Activated naive CD4-positive, alpha-beta T cell treated with anti-CD3 and anti-CD28 coated beads, Interleukin-2, amount 50 U/mL, for 72 hours (primary cell): ENCODE data around the gene USP22. TPM values are rescaled to one million over a fixed set of nuclear protein-coding genes. Genes with fewer than 3 reads are reported as not detected.

Experiments
- ATAC-seq, 2 donors: fragments of 150-1000 bp; cut with Tn5 transposase; 2 replicates each; pipeline ENCODE4 v1.10.0; 2021; ENCODE audit warnings: mild to moderate bottlenecking in 2 of 2, moderate library complexity in 2 of 2
- DNase-seq, 2 donors: peaks; one replicate each; pipeline ENCODE4 v3.0.0; 2021 to 2022; ENCODE audit warnings: low spot score in 2 of 2
- H3K27ac Mint-ChIP-seq, 2 donors: one replicate each; pipeline ENCODE4 v1.8.0; 2022; ENCODE audit warnings: mild to moderate bottlenecking in 2 of 2, mixed read lengths in 2 of 2
- H3K36me3 Mint-ChIP-seq, 2 donors: one replicate each; pipeline ENCODE4 v1.8.0; 2022; ENCODE audit warnings: mixed read lengths in 2 of 2
- H3K9me3 Mint-ChIP-seq, 2 donors: one replicate each; pipeline ENCODE4 v1.8.0; 2022; ENCODE audit warnings: mixed read lengths in 2 of 2
- total RNA-seq, 2 donors: library from RNA; stranded (reverse); gene quantifications; one replicate each; pipeline ENCODE4 v1.2.3, GENCODE V29; 2022

USP22 gene
- total RNA-seq, 2 donors from 2014 or later: 146 to 180 TPM

DNA sequence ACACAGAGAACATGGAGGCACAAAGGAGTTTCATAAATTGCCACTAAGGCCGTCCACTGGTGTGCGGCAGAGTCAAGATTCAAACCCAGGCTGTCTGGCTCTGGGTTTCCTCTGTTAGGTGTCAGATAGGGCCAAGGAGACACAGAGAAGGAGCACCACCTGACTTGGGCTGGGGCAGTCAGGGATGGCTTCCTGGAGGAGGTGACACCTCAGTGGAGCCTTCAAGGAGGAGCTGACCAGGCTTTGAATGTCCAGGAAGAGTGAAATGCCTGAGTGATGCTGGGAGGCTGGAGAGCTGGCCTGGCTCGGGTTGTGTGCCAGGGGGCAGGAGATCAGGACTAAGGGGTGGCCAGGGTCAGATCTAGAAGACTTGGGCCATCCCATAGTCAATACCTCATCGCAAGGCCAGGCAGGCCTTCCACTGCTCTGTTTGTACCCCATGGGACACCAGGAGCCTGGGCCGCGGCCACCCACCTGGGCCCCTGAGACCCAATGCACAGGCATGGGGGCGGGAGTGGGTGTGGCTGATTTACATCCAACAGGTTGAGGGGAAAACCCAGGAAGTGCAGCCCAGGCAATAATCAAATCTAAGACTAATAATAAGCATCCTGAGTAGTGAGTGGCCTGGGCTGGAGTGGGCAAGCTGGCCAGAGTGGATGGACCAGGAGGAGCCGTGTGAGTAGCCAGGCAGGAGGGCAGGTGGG lies 73.7 kb downstream of the USP22 start:
- DNase-seq: no peak
- Mint-ChIP-seq H3K27ac (peak overlapping the region in 1 of 2 donors; percentile 79), H3K36me3 (no peaks in the 10 kb centered on the region), H3K9me3 (no peaks in the 10 kb centered on the region)
- no peak for ATAC-seq

DNA sequence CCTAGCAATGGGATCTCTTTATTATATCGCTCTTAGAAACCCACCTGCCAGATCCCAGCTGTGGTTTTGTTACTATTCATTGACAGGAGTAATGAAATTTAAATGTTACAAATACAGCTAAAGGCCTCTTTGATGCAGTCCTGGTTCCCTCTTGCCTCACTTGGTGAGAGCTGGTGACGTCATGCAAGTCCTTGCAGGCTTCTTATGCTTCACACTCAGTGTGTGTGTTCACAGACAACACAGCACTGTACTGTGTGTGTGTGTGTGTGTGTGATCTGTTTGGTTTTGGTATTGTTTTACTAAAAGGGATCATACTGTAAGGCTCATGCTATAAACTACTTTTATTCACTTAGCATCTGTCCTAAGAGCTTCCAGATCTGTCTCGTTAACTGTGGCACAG lies 75.0 kb downstream of the USP22 start:
- Mint-ChIP-seq H3K27ac (no peak overlapping the region), H3K9me3 (no peaks in the 10 kb centered on the region), H3K36me3 (no peaks in the 10 kb centered on the region)
- ATAC-seq (no peak), DNase-seq (no peak)

DNA sequence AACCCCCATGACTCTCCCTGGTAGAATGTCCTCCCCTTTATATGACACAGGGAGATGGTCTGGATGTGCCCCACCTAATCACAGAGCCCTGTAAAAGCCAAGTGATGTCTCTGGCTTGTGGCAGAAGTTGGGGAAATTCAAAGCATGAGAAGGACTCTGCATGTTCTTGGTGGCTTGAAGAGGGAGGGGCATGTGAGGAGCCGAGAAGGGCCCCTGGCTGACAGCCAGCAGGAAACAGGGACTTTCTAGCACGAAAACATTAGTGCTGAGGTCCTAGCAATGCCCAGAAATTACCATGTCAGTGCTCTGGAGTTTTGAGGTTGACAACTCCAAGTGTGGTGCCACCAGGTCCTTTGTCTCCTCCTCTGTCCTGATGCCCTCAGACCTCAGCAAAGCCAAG lies 75.9 kb downstream of the USP22 start:
- no peak for ATAC-seq
- DNase-seq: no peak
- H3K9me3 Mint-ChIP-seq: no peaks in the 10 kb centered on the region
- H3K27ac Mint-ChIP-seq: no peak overlapping the region
- H3K36me3 Mint-ChIP-seq: no peaks in the 10 kb centered on the region

DNA sequence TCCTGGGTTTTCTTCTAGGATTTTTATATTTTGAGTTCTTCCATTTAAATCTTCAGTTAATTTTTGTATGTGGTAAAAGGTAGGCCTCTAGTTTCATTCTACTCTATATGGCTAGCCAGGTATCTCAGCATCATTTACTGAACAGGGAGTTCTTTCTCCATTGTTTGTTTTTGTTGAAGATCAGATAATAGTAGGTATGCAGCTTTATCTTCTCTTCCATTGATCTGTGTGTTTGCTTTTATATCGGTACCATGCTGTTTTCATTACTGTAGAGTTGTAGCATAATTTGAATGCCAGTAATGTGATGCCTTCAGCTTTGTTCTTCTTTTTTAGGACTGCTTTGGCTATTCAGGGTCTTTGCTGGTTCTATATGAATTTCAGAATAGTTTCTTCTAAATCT lies 77.3 kb downstream of the USP22 start:
- H3K9me3 Mint-ChIP-seq: no peaks in the 10 kb centered on the region
- no peaks in the 10 kb centered on the region for H3K36me3 Mint-ChIP-seq
- ATAC-seq (no peak), DNase-seq (no peak)
- H3K27ac Mint-ChIP-seq: no peak overlapping the region

DNA sequence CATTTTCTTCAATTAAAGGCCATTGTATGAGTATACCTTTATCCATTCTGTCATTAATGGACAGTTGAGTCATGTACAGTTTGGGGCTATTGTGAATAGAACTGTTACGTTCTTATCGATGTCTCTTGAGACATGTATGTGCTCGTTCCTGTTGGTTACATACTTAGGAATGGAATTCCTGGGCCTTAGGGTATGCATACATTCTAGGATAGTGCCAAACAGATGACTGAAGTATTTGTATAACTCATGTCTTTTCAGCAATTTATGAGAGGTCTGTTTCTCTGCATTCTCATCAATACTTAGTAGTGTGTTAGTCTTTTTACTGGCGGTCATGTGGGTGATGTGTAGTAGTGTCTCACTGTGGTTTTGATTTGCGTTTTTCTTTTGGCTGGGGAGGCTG lies 81.2 kb downstream of the USP22 start:
- H3K27ac Mint-ChIP-seq: no peak overlapping the region
- H3K9me3 Mint-ChIP-seq: no peaks in the 10 kb centered on the region
- no peak for ATAC-seq
- no peak for DNase-seq
- no peaks in the 10 kb centered on the region for H3K36me3 Mint-ChIP-seq

DNA sequence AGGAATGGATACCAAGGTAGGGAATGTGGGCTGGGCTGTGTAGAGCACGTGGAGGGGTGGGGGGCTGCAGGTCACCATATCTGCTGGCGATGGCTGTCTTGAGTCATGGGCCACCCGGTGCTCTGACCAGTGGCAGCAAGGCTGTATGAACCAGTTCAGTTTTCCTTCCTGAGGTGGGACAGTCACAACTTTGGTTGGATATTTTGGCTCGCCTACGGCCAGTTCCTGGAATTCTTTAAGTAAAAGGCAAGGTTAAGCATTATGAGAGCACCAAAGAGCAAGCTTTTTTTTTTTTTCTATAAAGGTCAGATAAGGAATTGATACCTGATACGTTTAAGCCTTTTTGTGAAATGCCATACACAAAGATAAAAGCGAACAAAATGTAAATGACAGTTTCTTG lies 81.9 kb downstream of the USP22 start:
- no peaks in the 10 kb centered on the region for H3K36me3 Mint-ChIP-seq
- H3K9me3 Mint-ChIP-seq: no peaks in the 10 kb centered on the region
- H3K27ac Mint-ChIP-seq: no peak overlapping the region
- DNase-seq (no peak), ATAC-seq (no peak)

DNA sequence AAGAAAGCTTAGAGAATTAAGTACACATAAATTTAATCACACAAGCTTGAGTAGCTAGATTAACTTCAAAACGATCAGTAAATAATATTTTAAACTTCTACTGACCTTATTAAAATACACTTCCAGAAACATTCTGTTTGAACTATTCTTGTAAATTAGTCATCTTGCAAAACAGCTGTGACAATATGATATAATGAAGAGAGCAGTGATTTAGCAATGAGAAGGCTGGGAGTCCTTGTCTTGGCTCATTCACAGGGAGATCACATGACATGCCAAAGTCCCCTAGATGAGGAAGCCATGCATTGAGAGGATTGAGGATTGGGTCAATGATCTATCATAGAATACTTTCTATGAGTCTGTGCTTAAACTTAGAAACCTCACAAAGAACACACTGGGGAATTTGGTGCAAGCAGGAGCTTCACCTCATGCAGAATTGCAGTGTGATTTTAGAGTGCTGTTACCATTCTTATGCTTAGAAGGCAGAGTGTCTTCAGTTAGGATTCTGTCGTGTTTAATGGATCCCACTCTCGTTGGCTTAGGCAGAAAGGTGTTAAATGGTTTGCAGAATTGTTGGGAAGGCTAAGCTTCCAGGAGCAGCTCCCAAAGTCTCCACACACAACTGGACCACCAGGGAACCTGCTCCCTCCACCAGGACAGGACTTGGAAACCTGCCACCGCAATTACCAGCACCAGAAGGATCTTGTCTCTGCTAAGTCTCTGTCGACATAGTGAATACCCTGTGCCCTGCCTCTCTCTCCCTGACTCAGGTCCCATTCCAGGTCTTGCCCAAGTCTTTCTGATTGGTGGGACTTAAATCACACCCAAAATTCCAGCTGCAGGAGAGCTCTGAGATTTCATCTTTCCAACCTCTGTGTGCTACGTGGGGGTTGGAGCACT lies 87.1 kb downstream of the USP22 start:
- ATAC-seq (no peak), DNase-seq (no peak)
- Mint-ChIP-seq H3K27ac (no peak overlapping the region), H3K36me3 (no peaks in the 10 kb centered on the region), H3K9me3 (no peaks in the 10 kb centered on the region)

DNA sequence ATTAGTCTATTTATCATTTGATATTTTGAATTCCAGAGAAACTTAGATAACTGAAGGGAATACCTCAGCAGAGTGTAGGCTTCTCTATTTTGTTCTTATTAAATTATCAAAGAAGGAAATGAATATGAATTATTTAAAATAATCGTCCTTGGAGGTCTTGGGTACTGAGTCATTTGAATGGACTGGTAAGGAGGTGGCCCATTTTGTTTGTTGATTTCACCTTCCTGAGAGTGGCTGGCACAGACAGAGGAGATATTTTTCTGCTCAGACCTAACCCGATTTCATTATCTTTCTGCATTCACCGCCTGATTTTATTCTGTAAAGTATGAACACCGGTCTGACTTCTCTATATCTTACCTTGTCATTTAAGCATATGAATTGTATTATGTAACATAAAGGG lies 88.0 kb downstream of the USP22 start:
- no peaks in the 10 kb centered on the region for H3K9me3 Mint-ChIP-seq
- ATAC-seq: no peak
- no peaks in the 10 kb centered on the region for H3K36me3 Mint-ChIP-seq
- DNase-seq: no peak
- H3K27ac Mint-ChIP-seq: no peak overlapping the region

DNA sequence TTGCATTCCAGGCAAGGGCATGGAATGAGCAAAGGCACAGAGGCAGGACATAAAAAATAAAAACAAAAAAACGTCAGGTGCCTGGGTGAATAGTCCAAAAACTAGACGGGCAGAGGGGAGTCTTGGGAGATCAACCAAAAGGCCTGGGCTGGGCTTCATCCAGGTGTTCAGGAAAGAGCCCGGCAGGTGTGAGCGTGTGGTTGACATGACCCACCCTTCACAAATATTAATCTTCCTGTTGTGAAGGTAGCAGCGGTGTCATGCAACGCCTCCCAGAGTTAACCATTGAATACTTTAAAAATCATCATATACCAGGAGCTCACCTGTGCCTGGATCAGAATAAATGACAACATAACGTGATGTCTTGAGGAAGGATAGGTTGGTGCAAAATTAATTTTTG lies 90.6 kb downstream of the USP22 start:
- Mint-ChIP-seq H3K27ac (no peak overlapping the region), H3K9me3 (no peaks in the 10 kb centered on the region), H3K36me3 (no peaks in the 10 kb centered on the region)
- ATAC-seq (no peak), DNase-seq (no peak)

Other genes starting within 250 kb of the USP22 start
- 10 to 100 TPM; 15.8 to 16.5 TPM for gene DHRS7B, start 84.0 kb upstream of the USP22 start, total RNA-seq
- gene TMEM11, start 171.2 kb upstream of the USP22 start, total RNA-seq: 10 to 100 TPM; 21.9 to 23.6 TPM
- 1 to 10 TPM; 2.6 to 2.9 TPM for gene NATD1, start 210.4 kb upstream of the USP22 start, total RNA-seq
- 100 to 1,000 TPM; 101 to 130 TPM for gene MAP2K3, start 241.7 kb upstream of the USP22 start, total RNA-seq